Activated naive CD8-positive, alpha-beta T cell treated with anti-CD3 and anti-CD28 coated beads for 36 hours (primary cell): ENCODE measurements around the gene KIAA0513. TPM values are rescaled to one million over a fixed set of nuclear protein-coding genes. Genes with fewer than 3 reads are reported as not detected.

Experiments used
- DNase-seq: peaks from one replicate; pipeline ENCODE4 v3.0.0; 2021
- H3K27ac Mint-ChIP-seq: one replicate; pipeline ENCODE4 v1.8.0; 2022; ENCODE audit warnings: mild to moderate bottlenecking, moderate library complexity, mixed read lengths
- H3K27me3 Mint-ChIP-seq: one replicate; pipeline ENCODE4 v1.8.0; 2022; ENCODE audit warnings: mild to moderate bottlenecking, mixed read lengths
- H3K36me3 Mint-ChIP-seq: one replicate; pipeline ENCODE4 v1.8.0; 2021; ENCODE audit warnings: mild to moderate bottlenecking, mixed read lengths
- H3K4me1 Mint-ChIP-seq: one replicate; pipeline ENCODE4 v1.8.0; 2021; ENCODE audit warnings: mixed read lengths
- H3K4me3 Mint-ChIP-seq: one replicate; pipeline ENCODE4 v1.8.0; 2022; ENCODE audit warnings: mild to moderate bottlenecking, moderate library complexity, mixed read lengths
- H3K9me3 Mint-ChIP-seq: one replicate; pipeline ENCODE4 v1.8.0; 2022; ENCODE audit warnings: mixed read lengths
- total RNA-seq, 2 experiments: library from RNA; stranded (reverse); gene quantifications; one replicate each; pipeline ENCODE4 v1.2.3, GENCODE V29; 2021

The KIAA0513 gene
- total RNA-seq, 2 experiments from 2014 or later, result 2.4 to 3.3 TPM

DNA sequence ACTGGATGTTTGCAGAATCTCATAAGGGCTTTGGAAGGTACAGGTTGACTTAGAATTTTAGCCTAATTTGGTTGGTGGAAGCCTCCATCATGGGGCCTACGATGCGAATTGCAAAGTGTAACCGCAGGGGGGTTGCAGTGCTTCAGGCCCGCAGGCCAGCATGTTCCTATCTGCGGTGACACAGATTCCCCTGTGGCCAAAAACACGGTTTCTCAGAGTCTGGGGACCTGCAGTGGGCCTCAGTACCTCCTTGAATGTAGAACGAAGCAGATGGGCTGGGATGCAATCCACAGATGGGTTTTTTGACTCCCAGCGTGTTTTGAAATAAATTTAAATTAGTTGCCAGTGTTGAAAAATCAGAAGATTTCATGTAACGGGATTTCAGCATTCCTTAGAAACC lies 34.7 kb downstream of the KIAA0513 start:
- Mint-ChIP-seq H3K9me3 (no peaks in the 10 kb centered on the region), H3K4me1 (peaks cover 23% of the 10 kb centered on the region), H3K4me3 (no peak overlapping the region), H3K36me3 (no peaks in the 10 kb centered on the region), H3K27ac (no peak overlapping the region), H3K27me3 (no peaks in the 10 kb centered on the region)
- DNase-seq, result no peak

DNA sequence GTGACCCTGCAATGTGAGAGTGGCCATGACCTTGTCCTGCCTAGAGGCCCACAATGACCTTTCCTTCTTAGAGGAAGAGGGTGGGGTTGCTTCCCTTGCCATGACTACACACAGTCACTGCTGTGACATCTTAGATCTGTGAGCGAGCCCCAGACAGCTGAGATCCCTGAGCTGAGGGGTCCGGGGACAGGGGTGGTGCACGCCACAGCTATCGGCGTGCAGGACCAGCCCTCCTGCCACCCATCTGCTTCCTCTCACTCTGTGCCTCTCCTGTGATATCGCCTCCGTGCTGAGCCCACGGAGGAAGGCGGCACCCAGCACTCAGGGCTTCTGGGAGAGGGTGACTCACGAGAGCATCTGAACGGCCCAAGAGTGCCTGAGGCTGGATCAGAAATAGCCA lies 35.2 kb downstream of the KIAA0513 start:
- Mint-ChIP-seq H3K4me3 (no peak overlapping the region), H3K36me3 (no peaks in the 10 kb centered on the region), H3K27ac (no peak overlapping the region), H3K4me1 (peaks cover 18% of the 10 kb centered on the region), H3K9me3 (no peaks in the 10 kb centered on the region), H3K27me3 (no peaks in the 10 kb centered on the region)
- DNase-seq, result no peak

DNA sequence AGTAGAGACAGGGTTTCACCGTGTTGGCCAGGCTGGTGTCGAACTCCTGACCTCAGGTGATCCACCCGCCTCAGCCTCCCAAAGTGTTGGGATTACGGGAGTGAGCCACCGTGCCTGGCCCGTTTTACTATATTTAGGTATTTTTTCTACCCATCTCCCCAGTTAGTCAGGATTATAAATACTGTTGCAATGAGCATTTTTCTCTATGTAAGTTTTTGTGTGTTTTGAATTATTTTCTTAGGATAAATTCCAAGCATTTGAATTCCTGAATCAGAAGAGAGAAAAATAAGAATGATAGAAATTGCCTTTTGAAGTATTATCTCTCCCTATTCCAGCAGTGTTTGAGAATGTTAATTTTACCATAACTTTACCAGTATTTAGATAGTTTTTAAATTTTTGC lies 36.6 kb downstream of the KIAA0513 start:
- Mint-ChIP-seq H3K4me1 (peaks cover 14% of the 10 kb centered on the region), H3K9me3 (no peaks in the 10 kb centered on the region), H3K4me3 (no peak overlapping the region), H3K36me3 (no peaks in the 10 kb centered on the region), H3K27me3 (no peaks in the 10 kb centered on the region), H3K27ac (no peak overlapping the region)
- DNase-seq, result no peak

DNA sequence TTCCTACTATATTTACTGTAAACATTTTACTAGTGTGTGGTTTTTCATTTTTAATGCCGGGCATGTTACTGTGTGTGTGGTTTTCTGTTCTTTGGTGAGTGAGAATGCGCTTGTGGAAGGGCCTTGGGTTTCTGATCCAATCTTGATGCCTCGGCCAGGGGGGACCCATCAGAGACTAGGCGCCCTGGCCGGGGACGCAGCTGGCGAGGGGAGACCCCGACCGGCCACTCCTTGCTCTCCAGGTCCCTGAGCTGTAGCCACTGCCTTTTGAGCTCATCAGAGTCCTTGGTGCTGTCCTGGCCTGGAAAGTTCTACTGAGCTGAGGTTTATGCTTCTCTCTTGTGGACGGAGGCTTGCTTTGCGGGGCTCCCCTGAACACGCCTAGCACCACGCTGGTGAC lies 37.5 kb downstream of the KIAA0513 start:
- H3K9me3 Mint-ChIP-seq, result no peaks in the 10 kb centered on the region
- no peak overlapping the region for H3K27ac Mint-ChIP-seq
- H3K4me3 Mint-ChIP-seq, result no peak overlapping the region
- DNase-seq, result no peak
- H3K4me1 Mint-ChIP-seq, result peaks cover 9% of the 10 kb centered on the region
- no peaks in the 10 kb centered on the region for H3K27me3 Mint-ChIP-seq
- H3K36me3 Mint-ChIP-seq, result no peaks in the 10 kb centered on the region

DNA sequence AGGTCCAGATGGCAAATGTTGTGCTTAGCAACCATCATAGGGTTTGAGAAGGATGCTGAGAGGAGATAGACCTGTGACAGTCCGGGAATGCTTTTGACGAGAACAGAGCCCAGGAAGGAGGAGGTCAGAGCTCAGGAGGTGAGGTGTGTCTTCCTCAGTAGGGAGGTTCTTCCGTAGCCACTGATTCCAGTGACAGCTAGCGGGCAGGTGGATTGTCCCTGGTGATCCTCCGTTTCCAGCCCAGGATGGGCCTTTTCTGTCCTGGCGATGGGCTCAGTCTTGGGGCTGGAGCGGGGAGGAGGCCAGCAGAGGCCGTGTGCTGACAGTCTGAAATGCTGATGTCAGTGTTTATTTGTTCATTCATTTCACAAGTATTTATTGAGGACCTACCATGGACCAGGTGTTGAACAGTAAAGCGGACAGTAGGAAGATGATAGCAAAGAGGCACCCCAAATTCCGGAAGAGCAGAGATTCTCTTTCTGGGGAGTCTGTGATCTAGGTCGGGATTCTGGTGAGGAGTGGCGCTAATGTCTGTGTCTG lies 38.8 kb downstream of the KIAA0513 start:
- Mint-ChIP-seq H3K4me1 (peaks cover 8% of the 10 kb centered on the region), H3K9me3 (no peaks in the 10 kb centered on the region), H3K27me3 (no peaks in the 10 kb centered on the region), H3K36me3 (no peaks in the 10 kb centered on the region), H3K27ac (no peak overlapping the region), H3K4me3 (no peak overlapping the region)
- no peak for DNase-seq

DNA sequence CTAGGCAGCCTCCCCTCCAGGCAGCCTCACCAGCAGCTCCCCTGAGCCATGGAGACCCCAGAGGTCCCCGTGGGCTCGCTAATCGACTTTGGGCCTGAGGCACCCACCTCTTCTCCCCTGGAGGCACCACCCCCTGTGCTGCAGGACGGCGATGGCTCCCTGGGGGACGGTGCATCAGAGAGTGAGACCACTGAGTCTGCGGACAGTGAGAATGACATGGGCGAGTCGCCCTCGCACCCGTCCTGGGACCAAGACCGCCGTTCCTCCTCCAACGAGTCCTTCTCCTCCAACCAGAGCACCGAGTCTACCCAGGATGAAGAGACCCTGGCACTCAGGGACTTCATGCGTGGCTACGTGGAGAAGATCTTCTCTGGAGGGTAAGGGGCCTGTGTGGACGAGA lies 39.4 kb downstream of the KIAA0513 start:
- Mint-ChIP-seq H3K4me1 (peaks cover 3% of the 10 kb centered on the region), H3K27me3 (no peaks in the 10 kb centered on the region), H3K36me3 (no peaks in the 10 kb centered on the region), H3K27ac (no peak overlapping the region), H3K9me3 (no peaks in the 10 kb centered on the region), H3K4me3 (no peak overlapping the region)
- DNase-seq, result no peak

DNA sequence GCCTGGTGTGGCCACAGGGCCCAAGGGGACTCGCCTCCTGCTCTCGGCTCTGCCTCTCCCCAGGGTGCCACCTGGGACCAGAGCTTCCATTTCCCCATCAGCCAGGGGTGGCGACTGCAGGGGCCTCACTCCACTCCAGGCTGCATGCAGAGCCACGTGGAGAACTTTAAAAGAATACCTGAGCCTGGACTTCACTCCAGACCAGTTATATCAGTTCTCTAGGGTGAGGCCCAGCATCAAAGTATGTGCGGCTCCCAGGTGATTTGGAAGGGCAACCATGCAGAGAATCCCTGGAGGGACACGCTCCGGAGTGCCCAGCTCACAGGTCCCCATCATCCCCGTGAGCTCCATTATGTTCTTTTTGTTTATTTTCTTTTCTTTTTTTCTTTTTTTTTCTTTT lies 39.8 kb downstream of the KIAA0513 start:
- no peaks in the 10 kb centered on the region for H3K27me3 Mint-ChIP-seq
- H3K36me3 Mint-ChIP-seq, result no peaks in the 10 kb centered on the region
- H3K9me3 Mint-ChIP-seq, result no peaks in the 10 kb centered on the region
- H3K4me1 Mint-ChIP-seq, result peaks cover 2% of the 10 kb centered on the region
- no peak for DNase-seq
- no peak overlapping the region for H3K27ac Mint-ChIP-seq
- no peak overlapping the region for H3K4me3 Mint-ChIP-seq

DNA sequence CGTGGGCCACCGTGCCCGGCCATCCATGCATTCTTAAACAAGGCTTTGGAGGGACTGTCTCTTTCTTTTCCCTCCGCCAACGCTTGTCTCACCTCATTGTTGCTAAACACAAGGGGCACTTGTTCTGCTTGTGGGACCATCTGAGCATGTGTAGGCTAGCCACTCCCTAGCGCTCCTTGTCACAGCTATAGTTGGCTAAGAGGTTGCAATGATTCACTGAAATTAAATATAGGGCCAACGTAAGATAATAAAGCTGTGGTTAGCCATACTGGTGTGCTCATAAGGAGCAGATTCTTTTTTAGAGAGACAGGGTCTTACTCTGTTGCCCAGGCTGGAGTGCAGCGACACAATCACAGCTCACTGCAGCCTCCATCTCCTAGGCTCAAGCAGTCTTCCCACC lies 41.2 kb downstream of the KIAA0513 start:
- no peaks in the 10 kb centered on the region for H3K4me1 Mint-ChIP-seq
- H3K4me3 Mint-ChIP-seq, result no peak overlapping the region
- H3K9me3 Mint-ChIP-seq, result no peaks in the 10 kb centered on the region
- H3K27me3 Mint-ChIP-seq, result no peaks in the 10 kb centered on the region
- H3K27ac Mint-ChIP-seq, result no peak overlapping the region
- no peaks in the 10 kb centered on the region for H3K36me3 Mint-ChIP-seq
- no peak for DNase-seq

DNA sequence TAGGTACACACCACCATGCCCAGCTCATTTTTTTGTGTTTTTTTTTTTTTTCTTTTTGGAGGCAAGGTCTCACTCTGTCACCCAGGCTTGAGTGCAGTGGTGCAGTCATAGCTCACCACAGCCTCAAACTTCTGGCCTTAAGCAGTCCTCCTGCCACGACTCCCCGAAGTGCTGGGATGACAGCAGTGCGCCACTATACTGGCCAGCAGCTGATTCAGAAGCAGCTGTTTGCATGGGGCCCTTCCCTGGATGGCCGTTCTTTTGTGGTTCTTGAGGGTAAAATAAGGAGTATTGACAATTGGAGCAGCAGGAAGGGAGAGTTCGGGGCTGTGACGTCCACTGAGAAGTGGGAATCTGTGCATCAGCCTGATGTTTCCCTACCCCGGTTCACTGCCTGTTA lies 41.6 kb downstream of the KIAA0513 start:
- Mint-ChIP-seq H3K27me3 (no peaks in the 10 kb centered on the region), H3K27ac (no peak overlapping the region), H3K4me1 (no peaks in the 10 kb centered on the region), H3K4me3 (no peak overlapping the region), H3K9me3 (no peaks in the 10 kb centered on the region), H3K36me3 (no peaks in the 10 kb centered on the region)
- DNase-seq, result no peak

DNA sequence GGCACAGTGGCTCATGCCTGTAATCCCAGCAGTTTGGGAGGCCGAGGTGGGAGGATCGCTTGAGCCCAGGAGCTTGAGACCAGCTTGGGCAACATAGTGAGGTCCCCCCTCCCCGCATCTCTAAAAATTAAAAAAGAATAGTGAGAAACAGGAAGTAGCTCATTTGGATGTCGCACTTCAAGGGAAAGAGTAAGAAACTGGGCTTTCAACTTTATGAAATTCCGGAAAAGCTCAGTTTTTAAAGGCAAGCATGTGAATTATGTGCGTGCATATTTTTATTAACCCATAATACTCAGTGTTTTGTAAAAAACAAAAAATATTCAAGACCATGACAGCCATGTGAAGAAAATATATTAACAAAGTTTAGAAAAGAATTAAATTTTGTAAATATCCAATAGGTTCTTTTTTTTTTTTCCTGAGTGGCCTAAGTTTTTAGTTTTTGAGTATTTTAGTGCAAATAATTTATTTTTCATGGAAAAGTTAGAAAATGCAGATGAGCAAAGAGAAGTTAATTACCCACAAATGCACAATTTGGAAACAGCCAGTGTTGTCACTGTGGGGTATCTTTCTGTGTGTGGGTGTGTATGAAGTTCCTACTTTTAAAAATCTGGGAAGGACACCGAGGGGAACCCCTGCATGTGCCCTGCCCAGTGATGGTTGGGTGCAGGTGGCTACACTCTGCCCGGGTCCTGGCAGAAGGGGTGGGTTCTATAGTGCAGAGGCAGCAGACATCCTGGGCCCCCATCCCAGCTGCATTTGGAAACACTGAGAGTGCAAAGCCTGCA lies 44.7 kb downstream of the KIAA0513 start:
- Mint-ChIP-seq H3K9me3 (no peaks in the 10 kb centered on the region), H3K27ac (no peak overlapping the region), H3K27me3 (no peaks in the 10 kb centered on the region), H3K36me3 (no peaks in the 10 kb centered on the region), H3K4me1 (no peaks in the 10 kb centered on the region), H3K4me3 (no peak overlapping the region)
- DNase-seq, result no peak

DNA sequence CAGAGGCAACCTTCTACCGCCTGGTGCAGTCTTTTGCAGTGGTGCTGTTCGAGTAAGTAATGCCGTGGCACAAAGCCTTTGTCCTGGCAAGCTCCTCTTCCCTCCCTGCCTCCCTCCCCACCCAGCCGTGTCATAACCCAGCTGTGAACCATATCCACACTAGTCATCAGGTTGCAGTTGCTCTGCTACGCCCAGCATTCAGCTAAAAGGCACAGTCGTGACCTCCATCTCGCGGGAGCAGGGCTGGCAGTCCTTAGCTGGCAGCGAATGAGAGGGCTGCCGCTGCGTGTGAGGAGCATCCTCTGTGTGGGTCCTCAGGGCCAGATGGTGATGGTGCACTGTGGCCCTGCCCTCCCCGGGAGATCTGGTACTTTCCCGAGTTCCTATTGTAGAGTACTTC lies 45.4 kb downstream of the KIAA0513 start:
- Mint-ChIP-seq H3K9me3 (no peaks in the 10 kb centered on the region), H3K4me3 (no peak overlapping the region), H3K36me3 (no peaks in the 10 kb centered on the region), H3K27me3 (no peaks in the 10 kb centered on the region), H3K4me1 (no peaks in the 10 kb centered on the region), H3K27ac (no peak overlapping the region)
- DNase-seq, result no peak

DNA sequence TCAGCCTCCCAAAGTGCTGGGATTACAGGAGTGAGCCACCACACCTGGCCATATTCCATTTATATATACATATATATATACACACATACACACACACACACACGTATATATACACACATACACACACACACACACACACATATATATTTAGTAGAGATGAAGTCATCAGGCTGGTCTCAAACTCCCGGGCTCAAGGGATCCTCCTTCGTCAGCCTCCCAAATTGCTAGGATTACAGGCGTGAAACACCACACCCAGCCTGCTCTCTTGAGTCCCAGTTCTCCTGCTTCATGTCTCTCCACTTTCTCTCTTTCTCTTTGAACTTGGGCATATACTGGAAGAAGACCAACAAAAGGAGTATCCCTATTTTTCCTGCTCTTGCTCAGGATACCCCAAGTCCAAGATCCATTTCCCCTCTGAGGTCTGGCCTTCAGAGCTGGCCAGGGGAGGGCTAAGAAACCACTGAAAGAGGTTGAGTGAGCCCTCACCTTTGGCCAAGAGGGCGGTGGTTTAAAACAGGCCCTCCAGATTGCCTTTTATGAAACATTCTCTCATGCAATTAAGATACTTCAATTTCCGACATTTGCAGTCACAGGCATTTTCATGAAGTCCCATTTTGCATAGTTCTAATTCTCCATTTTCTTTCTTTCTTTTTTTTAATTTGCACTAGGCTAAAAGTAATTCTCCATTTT lies 46.8 kb downstream of the KIAA0513 start:
- Mint-ChIP-seq H3K36me3 (no peaks in the 10 kb centered on the region), H3K27ac (no peak overlapping the region), H3K27me3 (no peaks in the 10 kb centered on the region), H3K4me1 (no peaks in the 10 kb centered on the region), H3K4me3 (no peak overlapping the region), H3K9me3 (no peaks in the 10 kb centered on the region)
- DNase-seq, result no peak

DNA sequence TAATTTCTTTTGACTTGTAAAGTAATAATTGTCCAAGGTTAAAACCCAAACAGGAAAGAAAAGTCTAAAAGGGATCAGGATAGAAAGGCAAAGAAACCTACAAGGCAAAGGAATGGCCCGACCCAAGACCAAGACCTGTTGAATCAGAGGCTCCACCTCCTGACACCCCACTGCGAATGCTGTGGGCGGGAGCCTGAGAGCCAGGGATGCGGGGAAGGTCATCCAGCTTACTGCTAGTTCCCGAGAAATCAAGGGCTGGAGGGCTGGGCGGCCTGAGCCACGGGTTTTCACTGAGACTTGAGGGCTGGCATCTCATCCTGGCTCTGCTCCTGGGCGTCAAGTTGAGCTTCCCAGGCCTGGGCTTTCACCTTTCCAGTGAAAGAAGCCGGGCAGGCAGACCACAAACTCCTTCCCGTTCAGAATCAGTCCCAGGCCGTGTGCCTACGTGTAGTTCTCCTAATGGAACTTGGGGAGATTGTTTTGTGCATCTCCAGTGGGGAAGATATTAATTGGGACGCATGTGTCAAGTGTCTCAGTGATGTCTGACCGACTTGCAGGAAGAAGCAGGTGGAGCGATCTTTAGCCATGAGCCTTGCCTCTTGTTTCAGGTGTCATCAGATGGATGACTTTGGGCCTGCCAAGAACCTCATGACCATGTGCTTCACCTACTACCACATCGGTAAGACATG lies 47.8 kb downstream of the KIAA0513 start:
- DNase-seq, result no peak
- Mint-ChIP-seq H3K36me3 (no peaks in the 10 kb centered on the region), H3K4me3 (no peak overlapping the region), H3K27ac (no peak overlapping the region), H3K27me3 (no peaks in the 10 kb centered on the region), H3K9me3 (no peaks in the 10 kb centered on the region), H3K4me1 (no peaks in the 10 kb centered on the region)

DNA sequence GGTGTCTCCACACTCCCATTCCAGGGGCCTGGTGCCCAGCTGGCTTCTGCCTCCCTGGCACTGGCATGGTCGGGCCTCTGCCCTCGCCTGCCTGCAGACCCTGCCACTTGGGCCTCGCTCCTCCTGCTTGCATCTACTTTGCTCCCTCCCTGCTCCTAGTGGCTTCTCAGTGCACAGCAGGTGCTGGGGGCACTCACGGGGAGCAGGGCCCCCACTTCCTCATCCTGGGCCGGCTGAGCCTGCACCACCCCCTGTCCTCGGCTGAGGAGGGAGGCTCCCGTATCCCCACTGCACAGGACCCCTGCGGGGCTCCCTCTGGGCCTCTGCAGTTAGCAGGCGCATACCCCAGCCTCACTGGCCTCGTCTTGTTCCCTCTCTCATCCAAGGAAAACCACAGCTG lies 49.4 kb downstream of the KIAA0513 start:
- H3K27me3 Mint-ChIP-seq, result no peaks in the 10 kb centered on the region
- no peaks in the 10 kb centered on the region for H3K9me3 Mint-ChIP-seq
- H3K4me1 Mint-ChIP-seq, result no peaks in the 10 kb centered on the region
- DNase-seq, result no peak
- no peak overlapping the region for H3K4me3 Mint-ChIP-seq
- no peaks in the 10 kb centered on the region for H3K36me3 Mint-ChIP-seq
- H3K27ac Mint-ChIP-seq, result no peak overlapping the region

DNA sequence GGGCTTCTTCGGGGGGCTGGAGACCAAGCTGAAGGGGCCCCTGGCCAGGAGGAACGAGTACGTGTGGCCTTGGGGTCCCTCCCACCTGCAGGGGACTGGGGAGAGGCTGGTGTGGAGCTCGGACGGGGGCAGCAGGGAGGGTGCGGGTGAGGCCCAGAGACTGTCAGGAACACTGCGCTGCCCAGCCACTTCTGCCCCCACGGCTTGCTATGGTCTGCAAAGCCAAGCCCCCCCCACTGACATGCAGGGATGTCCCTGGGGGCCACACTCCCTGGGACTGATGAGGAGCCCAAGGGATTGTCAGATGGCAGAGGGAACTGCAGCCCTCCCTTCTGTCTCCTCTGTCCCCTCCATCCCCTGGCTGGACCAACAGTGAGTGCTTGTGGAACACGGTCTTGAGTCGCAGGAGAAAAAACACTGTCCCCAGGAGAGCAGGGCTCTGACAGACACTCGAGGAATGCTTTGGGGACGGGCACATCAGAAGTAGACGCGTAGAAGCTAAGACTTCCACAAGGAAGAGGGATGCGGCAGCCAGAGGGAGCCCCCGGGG lies 50.1 kb downstream of the KIAA0513 start:
- no peaks in the 10 kb centered on the region for H3K9me3 Mint-ChIP-seq
- H3K27me3 Mint-ChIP-seq, result no peaks in the 10 kb centered on the region
- peaks cover 2% of the 10 kb centered on the region for H3K4me1 Mint-ChIP-seq
- H3K27ac Mint-ChIP-seq, result no peak overlapping the region
- H3K4me3 Mint-ChIP-seq, result no peak overlapping the region
- H3K36me3 Mint-ChIP-seq, result no peaks in the 10 kb centered on the region
- no peak for DNase-seq
